ENCODE data around the gene GSTM4.
A peak's percentile ranks its signal among the peaks of the same experiment; 100 is the strongest.
"Not testable (repeated sequence)": the region's sequence is repeated elsewhere in the genome, so short reads cannot be mapped to it uniquely, and the experiment has no call there.

GSTM4 gene

DNA sequence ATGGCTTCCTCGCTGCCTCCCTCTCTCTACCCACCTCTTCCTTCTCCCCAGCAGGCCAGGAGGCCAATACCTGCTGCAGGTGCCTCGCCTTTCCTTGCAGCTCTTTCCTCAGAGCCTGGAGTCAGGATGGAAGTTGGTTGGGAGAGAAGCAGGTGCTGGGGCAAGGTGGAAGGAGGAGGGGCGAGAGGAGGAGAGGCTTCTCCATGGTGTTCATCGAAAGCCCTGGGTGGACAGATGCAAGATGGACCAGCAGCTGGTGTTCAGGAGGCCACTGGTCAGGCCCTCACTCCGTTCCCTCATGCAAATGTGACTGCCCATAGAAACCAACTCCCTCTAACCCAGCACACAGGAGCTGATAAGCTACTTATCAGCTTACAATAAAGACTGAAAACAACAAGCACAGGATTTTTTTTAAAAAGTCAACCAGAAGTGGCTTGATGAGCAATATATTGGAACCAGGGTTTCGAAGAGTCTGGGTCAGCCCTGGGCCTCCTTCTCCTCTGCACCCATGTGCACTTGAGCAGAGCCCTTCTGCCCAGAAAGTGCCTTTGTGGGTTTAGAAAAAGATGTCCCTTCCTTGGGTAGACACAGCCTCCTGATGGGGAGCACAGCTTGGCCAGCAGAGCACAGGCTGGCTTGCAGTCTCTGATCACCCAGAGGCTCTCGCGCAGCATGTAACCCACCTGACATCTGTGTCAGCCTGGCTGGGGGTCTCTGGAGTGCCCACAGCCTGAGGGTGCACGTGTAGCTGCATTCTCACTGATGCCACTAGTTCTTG lies 16.6 kb upstream of the GSTM4 start:
- no peak for DNase-seq (ENCODE audit: low spot score)

- DNase-seq (ENCODE audit: low spot score): no peak
Measured at GRCh38 chr1:109639841-109640184, 16.1 kb upstream of the GSTM4 start.

DNA sequence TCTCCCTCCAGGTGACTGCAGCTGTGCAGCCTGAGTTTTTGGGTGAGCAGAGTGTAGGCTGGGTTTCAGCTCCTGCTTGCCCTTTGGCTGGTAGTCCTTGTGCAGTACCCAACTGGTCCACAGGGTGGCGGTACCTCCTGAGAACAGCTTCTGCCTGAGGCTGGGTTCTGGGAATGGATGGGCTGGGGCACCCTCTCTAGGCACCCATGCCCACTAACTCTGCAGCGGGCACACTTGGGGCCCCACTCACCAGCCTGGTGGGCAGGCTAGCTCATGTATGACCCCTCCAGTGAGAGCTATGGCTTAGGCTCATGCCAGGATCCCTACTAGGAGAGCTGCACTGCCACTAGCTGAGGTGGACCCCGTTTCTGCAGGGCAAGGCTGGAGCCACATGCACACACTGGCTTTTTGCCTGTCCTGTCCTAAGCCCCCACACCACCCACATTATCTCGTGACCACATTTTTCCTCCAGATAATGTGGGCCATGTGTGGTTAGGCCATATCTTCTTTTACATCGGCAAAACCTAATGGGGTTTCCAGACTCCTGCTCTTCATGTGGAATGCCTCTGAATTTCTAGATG lies 15.5 kb upstream of the GSTM4 start:
- DNase-seq (ENCODE audit: low spot score): peak; percentile 40

- no peak for DNase-seq (ENCODE audit: low spot score)
Measured at GRCh38 chr1:109641078-109641740, 14.7 kb upstream of the GSTM4 start.

GRCh38 chr1:109641861-109642260 lies 14.0 kb upstream of the GSTM4 start:
- DNase-seq (ENCODE audit: low spot score): no peak

DNA sequence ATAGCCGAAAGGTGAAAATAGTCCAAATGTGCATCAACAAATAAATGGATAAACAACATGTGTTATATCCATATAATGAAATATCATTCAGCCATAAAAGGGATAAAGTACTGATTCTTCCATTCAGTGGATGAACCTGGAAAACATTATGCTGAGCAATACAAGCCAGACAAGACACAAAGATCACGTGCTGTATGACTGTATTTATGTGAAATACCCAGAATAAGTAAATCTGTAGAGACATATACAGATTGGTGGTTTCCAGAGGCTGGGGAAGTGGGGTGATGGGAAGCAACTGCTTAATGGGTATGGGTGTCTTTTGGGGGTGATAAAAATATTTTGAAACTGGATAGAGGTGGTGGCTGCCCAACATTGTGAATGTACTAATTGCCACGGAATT lies 13.3 kb upstream of the GSTM4 start:
- DNase-seq (ENCODE audit: low spot score): no peak

GRCh38 chr1:109643385-109644230 lies 12.3 kb upstream of the GSTM4 start:
- DNase-seq (ENCODE audit: low spot score): peak; percentile 69

GRCh38 chr1:109644670-109645069 lies 11.2 kb upstream of the GSTM4 start:
- no peak for DNase-seq (ENCODE audit: low spot score)

- no peak for DNase-seq (ENCODE audit: low spot score)
Measured at GRCh38 chr1:109649491-109649914, 6.4 kb upstream of the GSTM4 start.

GRCh38 chr1:109650609-109651008 lies 5.3 kb upstream of the GSTM4 start:
- no peak for DNase-seq (ENCODE audit: low spot score)

GRCh38 chr1:109652402-109652801 lies 3.5 kb upstream of the GSTM4 start:
- no peak for DNase-seq (ENCODE audit: low spot score)

DNA sequence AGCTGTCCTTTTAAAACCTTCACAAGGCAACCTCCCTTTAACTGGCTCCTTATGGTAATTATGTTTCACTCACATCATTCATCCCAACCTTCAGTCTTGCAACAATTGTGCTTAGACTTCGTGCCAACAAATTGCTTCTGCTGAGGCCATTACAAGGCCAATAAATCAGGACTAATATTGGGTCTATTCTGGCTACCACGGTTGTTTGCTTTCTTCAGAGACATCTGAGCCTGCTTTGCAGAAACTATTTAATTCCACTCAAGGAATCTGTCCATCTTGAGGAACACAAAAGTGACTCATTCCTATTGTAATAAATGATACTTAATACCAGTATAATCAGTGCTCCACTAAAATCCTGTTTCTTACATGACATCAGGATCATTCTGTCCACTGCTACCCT lies 2.6 kb upstream of the GSTM4 start:
- no peak for DNase-seq (ENCODE audit: low spot score)

DNA sequence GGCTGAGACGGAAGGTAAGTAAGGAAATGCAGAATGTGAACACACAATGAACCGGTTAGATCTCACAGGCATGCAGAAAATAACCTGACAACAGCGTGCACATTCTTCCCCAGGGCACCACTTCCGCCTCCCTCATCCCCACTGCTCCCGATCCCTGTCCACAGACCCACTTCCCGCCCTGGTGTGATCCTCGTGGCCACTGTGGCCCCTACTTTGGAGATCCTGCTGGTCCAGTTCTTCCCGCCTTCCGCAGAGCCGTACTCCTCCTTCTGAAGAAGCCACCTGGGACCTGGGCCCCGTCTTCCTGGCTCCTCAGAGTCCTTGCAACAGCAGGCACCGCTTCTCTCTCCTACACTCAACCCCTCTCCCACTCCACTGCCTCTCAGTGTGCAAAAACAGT lies 1.4 kb upstream of the GSTM4 start:
- DNase-seq (ENCODE audit: low spot score): no peak

- no peak for DNase-seq (ENCODE audit: low spot score)
Measured at GRCh38 chr1:109657395-109657794, 1.5 kb downstream of the GSTM4 start.

DNA sequence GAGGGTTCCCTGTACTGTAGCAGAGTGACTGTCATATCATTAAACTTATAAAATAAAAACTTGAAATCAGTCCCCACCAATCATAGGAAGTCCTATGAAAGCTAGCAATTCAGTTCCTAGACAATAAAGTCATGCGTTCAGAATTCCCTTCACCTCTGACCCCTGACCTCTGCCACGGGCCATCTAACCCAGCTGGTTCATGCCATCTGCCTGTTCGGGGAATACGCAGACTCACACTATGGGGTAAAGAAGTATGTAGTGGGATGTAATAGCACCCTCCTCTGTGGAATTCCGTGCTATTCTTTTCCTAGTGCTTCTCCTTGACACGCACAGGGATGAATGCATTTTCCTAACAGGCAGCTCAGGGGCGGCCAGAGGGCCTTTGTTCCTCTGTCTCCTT lies 2.1 kb downstream of the GSTM4 start:
- no peak for DNase-seq (ENCODE audit: low spot score)

- no peak for DNase-seq (ENCODE audit: low spot score)
Measured at GRCh38 chr1:109658533-109659042, 2.7 kb downstream of the GSTM4 start.

DNA sequence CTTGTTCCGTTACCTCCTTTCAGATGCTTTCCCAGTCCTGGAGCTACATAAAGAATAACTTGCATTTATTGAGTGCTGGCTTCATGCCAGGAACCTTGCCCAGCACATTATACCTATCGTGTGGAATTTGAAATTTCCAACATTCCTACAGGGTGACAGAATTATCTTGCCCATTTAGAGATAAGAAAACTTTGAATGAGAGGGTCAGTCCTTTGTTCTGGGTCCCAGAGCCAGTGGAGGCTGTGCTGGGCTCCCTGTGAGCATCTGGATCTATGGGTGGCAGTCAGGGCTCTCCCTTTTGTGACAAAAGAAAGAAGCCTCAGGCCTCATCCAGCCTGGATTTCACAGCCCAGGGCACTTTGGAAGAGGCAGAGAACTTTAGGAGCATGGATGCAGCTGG lies 3.2 kb downstream of the GSTM4 start:
- no peak for DNase-seq (ENCODE audit: low spot score)

- DNase-seq (ENCODE audit: low spot score): no peak
Measured at GRCh38 chr1:109659997-109660690, 4.2 kb downstream of the GSTM4 start.

- DNase-seq (ENCODE audit: low spot score): not testable (repeated sequence)
Measured at GRCh38 chr1:109660691-109661026, 4.8 kb downstream of the GSTM4 start.

GRCh38 chr1:109661391-109661790 lies 5.5 kb downstream of the GSTM4 start:
- DNase-seq (ENCODE audit: low spot score): no peak

- DNase-seq (ENCODE audit: low spot score): no peak
Measured at GRCh38 chr1:109664671-109665070, 8.8 kb downstream of the GSTM4 start.

All from SW480 (cell line).